Keratinocyte (primary cell): ENCODE results near the gene KDM5D. TPM values are rescaled to one million over a fixed set of nuclear protein-coding genes. Genes with fewer than 3 reads are reported as not detected.

Source experiments
- DNase-seq: peaks from one replicate; pipeline ENCODE4 v3.0.0-alpha.2; 2011; ENCODE audit warnings: low read depth, missing footprints, low spot score
- FAIRE-seq: peaks from 2 replicates; lab custom pipeline; 2011; peaks lifted over from hg19 to GRCh38; lab: Jason Lieb, UNC
- H2AFZ ChIP-seq: 2 replicates; pipeline ENCODE4 v1.6.0; 2012; ENCODE audit warnings: low read length, control low read depth, inconsistent platforms; ENCODE audit not compliant: control insufficient read depth
- H3K27ac ChIP-seq: 2 replicates; pipeline ENCODE4 v1.5.1; 2011; ENCODE audit warnings: low read length; ENCODE audit not compliant: control insufficient read depth, insufficient read depth
- H3K27me3 ChIP-seq: 3 replicates; pipeline ENCODE4 v1.6.0; 2011; ENCODE audit warnings: low read length; ENCODE audit not compliant: control insufficient read depth, insufficient read depth; ENCODE audit errors: extremely low read depth
- H3K36me3 ChIP-seq, 2 experiments: 2 replicates in 1 of 2; 3 replicates in 1 of 2; pipeline ENCODE4 v1.5.1; 2011; ENCODE audit warnings: low read length in 2 of 2, mild to moderate bottlenecking in 1 of 2; ENCODE audit not compliant: control insufficient read depth in 2 of 2, insufficient read depth in 2 of 2; ENCODE audit errors: extremely low read depth in 1 of 2
- H3K4me1 ChIP-seq: 3 replicates; pipeline ENCODE4 v1.5.1; 2011; ENCODE audit warnings: low read length; ENCODE audit not compliant: control insufficient read depth, insufficient read depth; ENCODE audit errors: extremely low read depth
- H3K4me2 ChIP-seq: 3 replicates; pipeline ENCODE4 v1.6.0; 2011; ENCODE audit warnings: low read depth, low read length; ENCODE audit not compliant: control insufficient read depth, insufficient read depth; ENCODE audit errors: extremely low read depth
- H3K4me3 ChIP-seq, 3 experiments: fragments of 200-600 bp in 1 of 3; sonication (generic) in 1 of 3; 2 replicates in 2 of 3; 3 replicates in 1 of 3; pipeline ENCODE4 v1.5.1; 2011 to 2016; ENCODE audit warnings: low read length in 3 of 3, mild to moderate bottlenecking in 3 of 3, control low read depth in 2 of 3, inconsistent platforms in 1 of 3, low read depth in 1 of 3, mixed read lengths in 1 of 3, mixed run types in 1 of 3, moderate library complexity in 1 of 3; ENCODE audit not compliant: control insufficient read depth in 2 of 3, insufficient read depth in 2 of 3; ENCODE audit errors: extremely low read depth in 1 of 3
- H3K79me2 ChIP-seq: 2 replicates; pipeline ENCODE4 v1.6.0; 2012; ENCODE audit warnings: low read length; ENCODE audit not compliant: control insufficient read depth, insufficient read depth
- H3K9ac ChIP-seq: 3 replicates; pipeline ENCODE4 v1.6.0; 2011; ENCODE audit warnings: low read length; ENCODE audit not compliant: control insufficient read depth, insufficient read depth; ENCODE audit errors: extremely low read depth
- H3K9me1 ChIP-seq: 3 replicates; pipeline ENCODE4 v1.6.0; 2011; ENCODE audit warnings: low read length; ENCODE audit not compliant: control insufficient read depth, insufficient read depth; ENCODE audit errors: extremely low read depth
- H3K9me3 ChIP-seq: 2 replicates; pipeline ENCODE4 v1.5.1; 2012; ENCODE audit warnings: low read depth, low read length; ENCODE audit not compliant: control insufficient read depth
- H4K20me1 ChIP-seq: 3 replicates; pipeline ENCODE4 v1.6.0; 2011; ENCODE audit warnings: low read length; ENCODE audit not compliant: control insufficient read depth, insufficient read depth; ENCODE audit errors: extremely low read depth
- CTCF ChIP-seq, 3 experiments: IDR thresholded peaks in 1 of 3; conservative IDR thresholded peaks in 1 of 3; optimal IDR thresholded peaks in 1 of 3; 2 replicates in 2 of 3; 3 replicates in 1 of 3; pipeline versions ENCODE3 to v1.5.1; 2011; ENCODE audit warnings: low read length in 3 of 3, mild to moderate bottlenecking in 3 of 3, moderate library complexity in 2 of 3, control low read depth in 1 of 3, inconsistent platforms in 1 of 3; ENCODE audit not compliant: insufficient read depth in 2 of 3; ENCODE audit errors: extremely low read depth in 1 of 3
- EZH2 ChIP-seq: IDR thresholded peaks from one replicate; pipeline ENCODE4 v1.6.1; 2012; ENCODE audit warnings: inconsistent platforms, mild to moderate bottlenecking, low read length, moderate library complexity
- dilution Hi-C: fragments of 300-500 bp; cut with MboI; formaldehyde crosslinking; loops from one replicate; pipeline ENCODE4 v1.7.0; 2020; ENCODE audit warnings: low sequenced_read_pairs; ENCODE audit not compliant: extremely low pct_ligation_motif_present
- polyA plus RNA-seq, 5 experiments: library from polyadenylated mRNA; depleted of rRNA in 3 of 5; stranded (reverse) in 3 of 5; stranded (forward) in 1 of 5; unstranded in 1 of 5; fragments of >200 nt; gene quantifications; 1 replicate in 1 of 5; 2 replicates in 3 of 5; 3 replicates in 1 of 5; pipeline versions ENCODE4 v1.2.1 to v1.2.3, GENCODE V29; 2011 to 2012; ENCODE audit warnings: missing spikeins in 2 of 5, low read depth in 1 of 5, low replicate concordance in 1 of 5

The KDM5D gene
- polyA plus RNA-seq, 1 donor (not counting 4 experiments of a cell fraction or from before 2014, with no cell fraction given) = not detected

- DNase-seq (no peak), FAIRE-seq (no peak)
- H3K9me1 ChIP-seq = no peaks in the 10 kb centered on the region
- H3K27me3 ChIP-seq = no peaks in the 10 kb centered on the region
- no peaks in the 10 kb centered on the region for H3K9me3 ChIP-seq
- no peak for TF ChIP-seq CTCF (optimal IDR thresholded peaks at IDR 0.05 in 1 of 3, IDR thresholded peaks at IDR 0.05 in 1 of 3, conservative IDR thresholded peaks at IDR 0.05 in 1 of 3; ENCODE audit: extremely low read depth in 1 of 3, insufficient read depth in 2 of 3, low read length in 3 of 3)
- TF ChIP-seq EZH2 = no peak
- no peaks in the 10 kb centered on the region for H3K79me2 ChIP-seq
- H3K36me3 ChIP-seq = no peaks in the 10 kb centered on the region
- H3K4me1 ChIP-seq = no peaks in the 10 kb centered on the region
- no peak overlapping the region for H3K4me2 ChIP-seq
- no peaks in the 10 kb centered on the region for H4K20me1 ChIP-seq
- dilution Hi-C loops = no loop called here
- no peak overlapping the region for H3K27ac ChIP-seq
- H3K4me3 ChIP-seq = no peak overlapping the region
- H2AFZ ChIP-seq = no peak overlapping the region
- H3K9ac ChIP-seq = no peak overlapping the region
Observed at GRCh38 chrY:19713430-19713829, 31.1 kb downstream of the KDM5D start.

- Histone ChIP-seq H2AFZ (no peak overlapping the region), H3K4me2 (no peak overlapping the region), H3K9me3 (no peaks in the 10 kb centered on the region), H3K36me3 (no peaks in the 10 kb centered on the region), H3K4me3 (no peak overlapping the region), H3K79me2 (no peaks in the 10 kb centered on the region), H3K9me1 (no peaks in the 10 kb centered on the region), H3K27me3 (no peaks in the 10 kb centered on the region), H3K27ac (no peak overlapping the region), H3K9ac (no peak overlapping the region), H3K4me1 (no peaks in the 10 kb centered on the region), H4K20me1 (no peaks in the 10 kb centered on the region)
- dilution Hi-C loops = no loop called here
- DNase-seq (no peak), FAIRE-seq (no peak)
- TF ChIP-seq EZH2 (no peak), CTCF (optimal IDR thresholded peaks at IDR 0.05 in 1 of 3, IDR thresholded peaks at IDR 0.05 in 1 of 3, conservative IDR thresholded peaks at IDR 0.05 in 1 of 3; ENCODE audit: extremely low read depth in 1 of 3, insufficient read depth in 2 of 3, low read length in 3 of 3) (no peak)
Observed at GRCh38 chrY:19706273-19706672, 38.3 kb downstream of the KDM5D start.
